Endothelial cell of umbilical vein (primary cell): Measurements from ENCODE around the gene WASF2.

Experiments used
- EZH2 ChIP-seq: IDR thresholded peaks from 2 replicates; pipeline ENCODE4 v1.6.1; 2012; ENCODE audit warnings: borderline replicate concordance, low read depth, mild to moderate bottlenecking, moderate library complexity, low read length, inconsistent platforms; ENCODE audit not compliant: severe bottlenecking
- POLR2A ChIP-seq: IDR thresholded peaks from 2 replicates; pipeline ENCODE4 v1.6.1; 2012; ENCODE audit warnings: low read depth, mild to moderate bottlenecking, control low read depth, low read length
- POLR2AphosphoS5 ChIP-seq: IDR thresholded peaks from 2 replicates; pipeline ENCODE4 v1.6.1; 2012; ENCODE audit warnings: low read depth, mild to moderate bottlenecking, control low read depth, low read length, moderate library complexity; ENCODE audit not compliant: insufficient read depth
- TF ChIP-seq, protein P1 (sequence below), 2 donors: IDR thresholded peaks; 1 replicate in 1 of 2; 2 replicates in 1 of 2; pipeline ENCODE4 v1.5.1; 2011; ENCODE audit warnings: low read length in 2 of 2, mild to moderate bottlenecking in 2 of 2, moderate library complexity in 2 of 2, control low read depth in 1 of 2, inconsistent platforms in 1 of 2, low read depth in 1 of 2; ENCODE audit not compliant: insufficient read depth in 1 of 2; ENCODE audit errors: extremely low read depth in 1 of 2

- TF ChIP-seq POLR2A (no peak), EZH2 (no peak), POLR2AphosphoS5 (no peak)
- TF ChIP-seq, protein P1, sequence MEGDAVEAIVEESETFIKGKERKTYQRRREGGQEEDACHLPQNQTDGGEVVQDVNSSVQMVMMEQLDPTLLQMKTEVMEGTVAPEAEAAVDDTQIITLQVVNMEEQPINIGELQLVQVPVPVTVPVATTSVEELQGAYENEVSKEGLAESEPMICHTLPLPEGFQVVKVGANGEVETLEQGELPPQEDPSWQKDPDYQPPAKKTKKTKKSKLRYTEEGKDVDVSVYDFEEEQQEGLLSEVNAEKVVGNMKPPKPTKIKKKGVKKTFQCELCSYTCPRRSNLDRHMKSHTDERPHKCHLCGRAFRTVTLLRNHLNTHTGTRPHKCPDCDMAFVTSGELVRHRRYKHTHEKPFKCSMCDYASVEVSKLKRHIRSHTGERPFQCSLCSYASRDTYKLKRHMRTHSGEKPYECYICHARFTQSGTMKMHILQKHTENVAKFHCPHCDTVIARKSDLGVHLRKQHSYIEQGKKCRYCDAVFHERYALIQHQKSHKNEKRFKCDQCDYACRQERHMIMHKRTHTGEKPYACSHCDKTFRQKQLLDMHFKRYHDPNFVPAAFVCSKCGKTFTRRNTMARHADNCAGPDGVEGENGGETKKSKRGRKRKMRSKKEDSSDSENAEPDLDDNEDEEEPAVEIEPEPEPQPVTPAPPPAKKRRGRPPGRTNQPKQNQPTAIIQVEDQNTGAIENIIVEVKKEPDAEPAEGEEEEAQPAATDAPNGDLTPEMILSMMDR (IDR thresholded peaks at IDR 0.05; ENCODE audit: extremely low read depth in 1 of 2, insufficient read depth in 1 of 2, low read depth in 1 of 2, low read length in 2 of 2) = no peak
Measured at GRCh38 chr1:27528818-27529703, 39.1 kb upstream of the WASF2 start.
